GM21360 (cell line): ENCODE results near the gene IL1RN.

Experiments used
- ATAC-seq: cut with Tn5 transposase; IDR thresholded peaks from one replicate; pipeline ENCODE4 v1.9.1; 2021; ENCODE audit warnings: mild to moderate bottlenecking, moderate library complexity; ENCODE audit not compliant: unreplicated experiment

Gene IL1RN

DNA sequence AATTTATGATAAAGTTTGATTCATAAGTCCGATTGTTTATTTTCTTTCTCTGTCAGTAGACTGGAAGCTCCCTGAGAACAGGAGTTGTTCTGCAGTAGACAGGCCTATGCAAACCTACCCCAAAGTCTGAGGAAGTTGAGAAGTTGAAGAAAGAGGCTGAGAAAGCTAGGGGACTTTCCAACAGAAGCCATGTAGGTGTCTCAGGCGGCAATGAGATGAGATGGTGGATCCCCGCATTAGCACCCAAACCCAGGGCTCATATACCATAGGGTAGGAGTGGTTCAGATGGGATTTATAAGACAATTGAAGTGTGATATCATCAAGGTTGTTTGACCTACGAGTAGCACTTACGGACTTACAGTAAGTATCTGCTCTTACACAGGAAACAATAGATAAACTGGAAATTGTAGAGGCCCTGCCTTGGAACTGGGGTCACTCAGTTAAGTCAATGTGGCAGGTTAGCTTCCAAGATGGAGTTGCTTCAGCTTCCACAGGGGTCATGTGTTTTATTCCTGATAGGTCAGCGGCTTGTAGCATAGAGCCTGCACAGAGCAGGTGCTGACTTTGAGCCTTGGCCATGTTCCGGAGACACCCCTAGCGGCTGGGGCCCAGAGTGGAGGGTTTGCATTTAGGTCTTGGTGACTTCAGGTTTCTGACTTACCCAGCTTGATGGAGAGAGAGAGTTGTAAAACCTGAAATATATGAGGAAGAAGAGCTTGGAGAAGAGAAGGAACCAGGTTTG lies 44.1 kb downstream of the IL1RN start:
- ATAC-seq = no peak

DNA sequence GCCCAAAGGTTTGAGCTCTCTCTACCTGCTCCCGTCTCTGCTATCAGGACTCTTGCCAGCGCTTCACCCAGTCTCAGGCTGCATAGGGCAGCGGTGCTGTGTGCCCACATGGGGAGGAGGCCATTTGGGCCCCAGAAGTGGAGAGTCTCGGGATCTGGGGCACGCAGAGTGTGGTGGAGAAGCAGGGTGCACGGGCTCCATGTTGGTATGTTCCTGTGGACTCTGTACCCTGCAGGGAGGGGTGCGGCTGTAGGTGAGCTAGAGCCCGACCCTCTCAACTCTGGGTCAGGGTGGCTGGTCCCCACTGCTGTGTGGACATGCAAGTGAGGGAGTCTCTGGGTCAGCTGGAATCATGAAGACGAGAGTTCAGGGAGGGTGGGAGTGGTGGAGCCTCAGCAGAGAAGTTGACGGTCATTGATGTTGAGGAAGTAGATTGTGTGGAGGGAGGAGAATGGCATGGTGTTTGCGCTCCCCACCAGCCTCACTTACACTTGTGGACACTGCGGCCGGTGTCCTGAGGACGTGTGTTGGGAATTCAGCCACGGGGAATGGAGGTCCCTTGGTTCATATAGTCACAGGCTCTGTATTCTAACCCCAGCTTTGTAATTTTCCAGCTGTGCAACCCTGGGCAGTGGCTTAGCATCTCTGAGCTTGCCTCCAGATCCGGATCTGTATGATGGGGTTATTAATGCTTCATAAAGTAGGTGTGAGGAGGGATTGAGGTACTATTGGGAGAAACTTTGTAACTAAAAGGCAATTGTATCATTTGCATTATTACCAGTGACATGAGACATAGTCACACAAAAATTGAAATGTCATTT lies 45.5 kb downstream of the IL1RN start:
- ATAC-seq = no peak

DNA sequence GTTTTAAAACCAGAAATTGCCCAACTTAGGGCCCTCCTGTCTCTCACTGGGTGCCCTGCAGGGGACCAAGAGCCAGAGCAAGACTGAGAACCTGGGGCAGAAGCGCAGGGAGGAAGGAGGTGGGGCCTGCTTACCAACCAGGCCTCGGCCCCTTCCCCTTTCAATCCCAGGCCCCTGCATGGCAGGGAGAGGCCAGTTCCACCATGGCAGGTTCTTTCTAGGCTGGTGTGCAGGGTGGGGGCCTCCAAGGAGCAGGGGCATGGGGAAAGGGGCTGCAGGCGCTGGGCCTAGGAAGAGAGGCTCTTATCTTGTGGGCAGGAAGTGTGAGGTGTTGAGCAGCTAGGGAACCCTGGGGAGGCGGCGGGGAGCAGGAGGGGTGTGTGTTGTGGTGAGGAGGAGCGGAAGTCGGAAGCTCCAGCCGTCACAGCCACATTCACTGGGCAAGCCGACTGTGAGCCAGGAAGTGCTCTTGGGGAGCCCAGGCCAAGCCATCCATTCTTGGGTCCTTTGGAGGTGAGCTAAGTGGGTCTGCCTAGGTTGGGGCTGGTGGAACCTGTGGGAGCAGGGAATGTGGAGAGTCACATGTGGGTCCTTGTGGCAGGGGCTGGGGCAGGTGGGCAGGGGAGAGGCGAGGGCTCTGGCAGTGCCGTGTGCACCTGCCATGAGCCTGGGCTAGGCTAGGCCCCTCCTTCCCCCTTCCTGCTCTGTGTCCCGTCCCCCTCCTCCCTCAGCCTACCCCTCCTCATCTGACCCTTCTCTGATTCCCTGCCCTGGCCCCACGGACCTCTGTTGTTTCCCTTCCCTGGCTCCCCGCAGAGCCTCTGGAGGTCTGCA lies 46.4 kb downstream of the IL1RN start, which contains the start of gene PSD4:
TSS of gene PSD4 (plus strand) at position 430 of the 834 bp plus-strand sequence. CDS start 8,486 bp downstream, outside the sequence.
- ATAC-seq = peak; percentile 66

DNA sequence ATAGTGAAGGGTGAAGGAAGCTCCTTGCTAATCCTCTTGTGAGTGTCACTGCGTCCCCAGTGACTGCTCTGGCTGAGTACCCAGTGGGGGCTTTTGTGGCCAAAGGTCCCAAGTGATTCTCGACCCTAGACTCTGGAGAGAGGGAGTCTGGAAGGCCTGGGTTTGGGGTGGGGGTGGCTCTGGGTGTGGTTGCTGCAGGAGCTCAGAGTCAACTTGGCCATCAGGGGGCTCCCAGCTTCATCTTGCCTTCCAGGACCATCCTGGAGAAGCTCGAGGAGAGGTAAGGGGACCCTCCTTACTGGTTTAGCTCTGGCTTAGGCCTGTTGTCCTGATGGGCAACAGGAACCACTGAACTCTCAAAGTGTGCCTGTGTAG lies 47.0 kb downstream of the IL1RN start:
- ATAC-seq = no peak

DNA sequence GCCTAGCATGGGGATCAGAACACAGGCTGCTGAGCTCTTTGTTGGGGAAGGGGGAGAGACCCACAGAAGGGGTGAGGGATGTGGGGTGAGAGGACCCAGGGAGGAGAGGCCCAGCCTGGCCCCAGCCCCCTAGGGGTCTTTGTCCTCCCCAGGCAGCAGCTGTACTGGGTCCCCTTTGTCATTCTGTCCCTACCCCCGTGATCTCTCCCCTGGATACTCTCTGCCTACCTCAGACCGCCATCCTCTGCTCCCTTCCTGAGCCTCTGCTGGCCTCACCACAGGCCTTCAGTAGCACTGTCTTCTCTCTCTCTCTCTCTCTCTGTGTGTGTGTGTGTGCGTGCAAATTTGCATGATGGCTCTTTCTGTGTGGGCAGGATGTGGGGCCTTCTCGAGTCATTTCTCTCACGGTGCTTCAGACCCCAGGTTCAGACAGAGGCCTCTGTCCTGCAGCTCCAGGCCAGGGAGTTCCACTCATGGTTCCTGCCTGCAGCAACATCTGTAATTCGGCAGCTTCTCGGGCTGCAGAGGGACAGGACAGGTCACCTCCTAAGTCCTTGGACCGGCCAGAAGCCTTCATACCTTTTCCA lies 47.7 kb downstream of the IL1RN start:
- ATAC-seq = peak; percentile 60

DNA sequence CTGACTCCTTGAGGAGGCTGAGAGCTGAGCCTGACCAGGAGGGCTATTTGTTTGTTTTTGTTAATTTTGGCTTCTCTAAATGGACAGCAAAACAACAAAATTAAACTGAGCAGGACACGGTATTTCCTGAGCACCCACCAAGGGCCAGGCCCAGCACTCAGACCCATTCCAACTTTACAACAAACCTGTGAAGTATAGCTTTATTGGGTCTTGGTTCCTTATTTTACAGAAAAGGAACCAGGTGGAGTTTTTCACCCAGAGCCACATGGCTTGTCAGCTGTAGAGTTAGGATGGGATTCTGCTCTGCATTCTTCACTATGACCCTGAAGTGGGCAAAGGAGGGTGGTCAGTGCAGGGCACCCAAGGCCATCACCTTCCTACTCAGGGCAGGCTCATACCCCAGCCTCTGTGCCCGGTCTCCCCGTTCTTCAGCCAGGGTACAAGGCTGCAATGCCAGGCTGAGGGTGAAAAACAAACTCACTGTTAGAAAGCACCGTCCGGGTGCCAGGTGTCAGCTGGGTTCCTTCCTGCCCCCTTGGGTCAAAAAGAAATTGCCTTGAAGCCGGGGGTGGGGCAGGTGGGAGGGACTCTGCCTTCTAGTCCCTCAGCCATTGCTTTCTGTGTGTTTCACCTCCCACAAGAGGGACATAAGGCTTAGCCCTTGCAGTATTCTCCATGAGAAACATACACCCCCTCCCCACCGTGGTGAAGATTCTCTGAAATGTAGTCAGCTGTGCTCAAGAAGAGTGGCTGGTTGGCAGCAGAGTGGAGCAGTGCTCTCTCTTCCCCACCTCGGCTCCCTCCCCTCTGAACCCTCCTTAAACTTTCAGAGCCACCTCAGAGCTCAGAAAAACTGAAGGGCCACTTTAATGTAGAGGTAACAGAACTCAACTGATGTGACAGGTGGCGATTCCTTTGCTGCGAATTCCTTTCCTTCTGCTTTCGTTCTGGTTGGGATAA lies 48.6 kb downstream of the IL1RN start:
- ATAC-seq = no peak

DNA sequence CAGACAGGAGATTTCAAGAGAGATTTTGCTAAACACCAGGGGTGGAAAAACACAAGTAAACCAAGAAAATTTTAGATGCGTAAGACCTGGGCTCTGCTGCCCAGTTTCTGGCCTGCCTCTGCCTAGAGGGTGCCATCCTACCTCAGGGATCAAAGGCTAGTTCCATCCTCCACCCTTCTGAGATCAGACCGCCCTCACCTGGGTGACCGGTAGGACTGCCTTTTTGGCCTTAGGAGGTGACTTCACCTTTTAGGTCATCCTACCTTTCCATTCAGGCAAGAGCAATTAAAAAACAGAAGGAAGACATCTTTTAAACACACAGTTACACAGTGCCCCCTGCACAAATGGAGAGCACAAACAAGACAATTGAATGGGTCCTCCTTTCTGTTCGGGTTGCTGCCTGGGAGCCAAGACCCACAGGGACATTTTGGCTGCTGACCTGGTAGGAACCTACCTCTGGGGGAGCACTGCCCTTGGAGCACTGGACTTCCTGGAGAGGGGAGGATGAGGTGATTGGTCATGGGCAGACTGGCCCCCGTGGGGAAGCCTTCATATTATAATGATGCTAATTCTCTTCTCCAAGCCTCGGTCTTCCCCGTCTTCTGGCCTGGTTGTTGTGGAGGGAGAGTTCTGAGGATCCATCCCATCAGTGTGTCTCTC lies 49.4 kb downstream of the IL1RN start:
- ATAC-seq = no peak

DNA sequence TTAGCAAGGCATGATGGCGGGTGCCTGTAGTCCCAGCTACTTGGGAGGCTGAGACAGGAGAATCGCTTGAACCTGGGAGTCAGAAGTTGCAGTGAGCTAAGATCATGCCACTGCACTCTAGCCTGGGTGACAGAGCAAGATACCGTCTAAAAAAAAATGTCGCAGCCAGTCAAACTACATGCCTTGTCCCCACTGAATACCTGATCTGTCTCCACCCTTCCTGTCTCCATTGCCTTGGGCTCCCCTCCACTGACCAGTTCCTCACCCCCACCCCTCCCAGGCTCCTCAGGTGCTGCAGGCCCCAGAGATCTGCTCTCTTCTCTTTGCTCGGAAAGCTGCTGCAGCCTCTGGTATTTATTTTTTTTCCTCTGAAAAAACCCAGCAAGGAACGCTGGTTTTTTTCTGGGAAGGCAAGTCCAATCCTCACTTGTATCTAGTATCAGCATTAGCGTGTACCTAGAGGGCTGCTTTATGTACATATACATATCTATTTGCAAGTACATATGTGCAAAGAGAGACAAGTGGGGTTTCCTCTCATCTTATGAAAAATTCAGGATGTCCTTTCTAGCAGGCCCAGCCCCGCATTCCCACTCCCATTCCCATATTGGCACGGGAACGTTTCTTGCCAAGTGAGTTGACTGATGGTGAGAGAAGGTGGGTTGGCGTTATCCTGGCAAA lies 50.8 kb downstream of the IL1RN start:
- ATAC-seq = no peak

DNA sequence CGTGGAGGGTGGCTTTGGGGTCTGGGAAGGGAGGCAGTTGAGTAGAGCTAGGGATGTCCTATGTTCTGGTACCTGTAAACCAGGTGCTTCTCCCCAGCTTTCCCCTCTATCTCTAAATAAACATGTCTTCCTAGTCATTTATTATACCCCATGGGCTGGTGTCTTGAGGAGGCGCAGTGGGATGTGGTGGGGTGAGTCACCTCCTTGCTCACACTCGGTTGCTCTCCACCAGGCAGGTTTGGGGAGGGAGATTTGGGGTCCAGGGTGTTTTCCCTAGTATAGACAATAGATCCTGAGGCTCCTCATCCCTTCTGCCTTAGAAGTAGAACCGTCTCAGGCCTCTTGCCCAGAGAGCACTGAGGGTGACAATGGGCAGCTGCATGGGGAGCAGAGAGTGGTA lies 51.5 kb downstream of the IL1RN start:
- ATAC-seq = no peak

DNA sequence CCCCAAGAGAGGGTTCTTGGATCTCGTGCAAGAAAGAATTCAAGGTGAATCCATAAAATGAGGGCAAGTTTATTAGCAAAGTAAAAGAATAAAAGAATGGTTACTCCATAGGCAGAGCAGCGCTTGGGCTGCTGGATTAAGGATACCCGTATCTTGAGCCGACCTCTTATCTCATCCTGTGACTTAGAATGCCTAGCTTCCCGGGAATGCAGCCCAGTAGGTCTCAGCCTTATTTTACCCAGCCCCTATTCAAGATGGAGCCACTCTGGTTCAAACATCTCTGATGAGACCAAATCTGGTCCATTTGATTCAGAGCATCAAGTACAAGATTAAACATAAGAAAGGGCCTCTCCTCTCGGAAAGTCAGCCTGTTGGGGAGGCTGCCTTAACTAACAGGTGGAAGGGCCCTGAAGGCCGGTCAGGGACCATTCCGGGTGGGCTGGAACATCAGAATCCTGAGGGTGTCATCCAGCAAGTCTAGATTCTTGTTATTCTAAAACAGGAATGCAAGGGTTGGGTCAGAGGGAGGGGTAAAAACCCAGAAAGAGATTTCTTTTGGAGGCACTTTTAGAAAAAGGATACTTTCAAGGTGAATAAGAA lies 52.1 kb downstream of the IL1RN start:
- ATAC-seq = no peak

DNA sequence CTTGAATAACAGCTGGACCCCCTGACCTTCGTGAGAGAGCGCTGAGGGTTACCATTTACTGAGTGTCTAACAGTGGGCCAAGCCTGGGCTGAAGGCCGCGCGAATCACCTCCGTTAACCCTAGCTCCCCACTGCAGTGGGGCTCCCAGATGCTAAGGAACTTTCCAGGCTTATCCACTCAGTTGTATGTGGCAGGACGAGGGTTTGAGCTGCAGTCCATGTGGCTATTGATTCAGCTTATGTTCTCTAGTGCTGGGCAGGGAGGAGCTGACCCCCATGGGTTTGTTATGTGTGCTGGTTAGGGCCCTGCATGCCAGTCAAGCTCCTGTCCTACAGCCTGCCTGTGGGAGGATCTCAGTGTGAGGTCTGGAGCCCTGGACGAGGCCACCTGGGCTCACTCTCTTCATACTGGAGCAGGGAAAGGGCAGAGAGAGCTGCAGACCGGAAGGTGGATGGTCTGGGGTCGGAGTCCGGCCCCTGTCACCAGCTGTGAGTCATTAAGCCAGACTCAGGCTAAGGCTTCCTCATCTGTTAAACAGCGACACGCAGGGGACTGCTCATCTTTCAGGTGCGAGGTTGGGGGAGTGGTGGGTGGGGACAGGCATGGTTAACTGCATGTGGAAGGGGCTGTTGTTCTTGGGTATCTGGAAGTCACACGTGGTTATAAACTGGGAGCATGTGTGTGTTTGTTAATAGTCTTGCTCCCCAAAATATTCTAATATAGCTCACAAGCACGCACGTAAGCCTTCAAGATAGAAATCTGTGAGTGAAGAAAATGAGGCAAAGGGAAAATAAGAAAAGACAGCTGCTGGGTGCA lies 52.9 kb downstream of the IL1RN start:
- no peak for ATAC-seq

DNA sequence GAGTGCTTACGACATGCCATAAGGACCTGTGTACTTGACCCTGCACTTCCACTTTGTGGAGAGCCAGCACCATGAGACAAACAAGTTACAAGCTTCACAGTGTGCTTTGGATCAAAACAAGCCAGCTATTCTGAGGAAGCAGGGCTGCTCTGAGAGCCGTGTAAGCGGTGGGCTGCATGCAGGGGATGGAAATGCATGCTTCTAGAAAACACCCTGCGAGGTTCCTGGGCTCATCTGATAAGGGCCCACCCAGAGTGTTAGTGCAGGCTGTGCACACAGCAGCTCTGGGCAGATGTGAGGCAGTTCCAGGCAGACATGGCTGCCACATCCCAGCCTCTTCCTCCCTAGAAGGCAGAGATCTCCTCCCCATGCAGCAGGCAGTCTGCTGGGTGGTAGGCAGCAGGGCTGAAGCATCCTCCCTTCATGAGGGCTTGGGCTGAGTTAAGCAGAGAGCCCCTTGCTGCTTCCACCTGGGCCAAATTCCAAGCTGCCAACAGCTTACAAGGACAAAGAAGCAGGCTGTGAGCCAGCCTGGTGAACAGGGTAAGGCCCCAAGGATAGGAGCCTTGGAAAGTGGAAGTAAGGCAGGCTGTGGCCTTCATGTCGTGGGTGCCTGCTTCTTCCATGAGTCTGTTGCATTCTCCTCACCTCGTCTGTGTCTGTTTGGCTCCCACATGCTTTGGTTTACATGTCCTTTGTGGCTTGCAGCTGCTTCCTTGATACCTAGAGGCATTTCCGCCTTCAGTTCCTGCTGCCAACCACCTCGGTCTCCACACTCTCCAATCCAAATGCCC lies 54.1 kb downstream of the IL1RN start:
- no peak for ATAC-seq

DNA sequence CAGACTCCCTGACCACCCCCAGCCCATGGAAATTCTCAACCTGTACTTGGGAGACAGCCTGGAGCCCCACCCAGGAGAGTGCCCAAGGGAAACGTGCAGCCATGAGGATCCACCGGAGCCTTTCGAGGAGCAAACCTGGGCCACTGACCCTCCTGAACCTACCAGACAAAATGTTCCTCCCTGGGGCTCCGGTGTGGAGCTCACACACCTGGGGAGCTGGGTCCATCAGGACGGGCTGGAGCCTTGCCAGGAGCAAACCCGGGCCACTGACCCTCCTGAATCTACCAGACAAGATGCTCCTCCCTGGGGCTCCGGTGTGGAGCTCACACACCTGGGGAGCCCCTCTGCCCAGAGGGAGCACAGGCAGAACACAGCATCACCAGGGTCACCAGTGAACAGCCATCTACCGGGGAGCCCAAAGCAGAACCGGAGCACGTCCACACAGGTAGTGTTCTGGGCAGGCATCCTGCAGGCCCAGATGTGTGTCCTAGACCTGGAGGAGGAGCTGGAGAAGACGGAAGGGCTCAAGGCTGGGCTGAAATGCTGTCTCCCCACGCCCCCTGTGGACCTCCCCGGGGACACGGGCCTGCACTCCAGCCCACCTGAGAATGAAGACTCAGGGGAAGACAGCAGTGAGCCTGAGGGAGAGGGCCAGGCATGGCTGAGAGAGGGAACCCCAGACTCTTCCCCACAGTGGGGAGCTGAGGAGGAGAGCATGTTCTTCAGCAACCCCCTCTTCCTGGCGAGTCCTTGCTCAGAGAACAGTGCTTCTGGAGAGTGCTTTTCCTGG lies 55.3 kb downstream of the IL1RN start:
- ATAC-seq = no peak

DNA sequence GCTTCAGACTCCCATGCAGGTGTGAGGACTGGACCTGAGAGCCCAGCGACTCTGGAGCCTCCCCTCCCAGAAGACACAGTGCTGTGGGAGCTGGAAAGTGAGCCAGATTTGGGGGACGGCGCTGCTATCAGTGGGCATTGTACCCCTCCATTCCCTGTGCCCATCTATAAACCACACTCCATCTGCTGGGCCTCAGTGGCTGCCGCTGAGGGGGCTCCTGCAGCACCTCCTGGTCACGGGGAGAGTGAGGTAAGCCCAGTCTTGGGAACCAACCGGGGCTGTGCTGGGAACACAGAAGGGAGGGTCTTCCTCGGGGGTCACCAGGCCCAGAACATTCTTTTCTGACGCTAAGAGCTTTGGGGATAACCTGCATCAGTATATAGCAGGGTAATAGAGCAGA lies 55.9 kb downstream of the IL1RN start:
- ATAC-seq = no peak
